ENCODE results near the gene NLGN4Y.

DNA sequence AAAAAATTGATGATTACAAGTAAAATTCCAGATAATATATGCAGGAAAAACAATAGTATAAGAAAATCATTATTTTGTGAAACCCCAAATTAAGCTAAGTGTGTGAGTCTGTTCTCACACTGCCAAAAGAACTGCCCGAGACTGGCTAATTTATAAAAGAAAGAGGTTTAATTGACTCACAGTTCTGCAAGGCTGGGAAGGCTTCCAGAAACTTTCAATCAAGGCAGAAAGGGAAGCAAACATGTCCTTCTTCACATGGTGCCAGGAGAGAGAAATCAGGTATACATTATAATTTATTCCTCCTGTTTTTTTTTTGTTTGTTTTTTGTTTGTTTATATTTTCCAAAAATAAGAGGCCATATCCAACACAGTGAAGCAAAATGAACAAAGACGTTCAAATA, 276.8 kb downstream of the NLGN4Y start:
- TF ChIP-seq, protein P1, sequence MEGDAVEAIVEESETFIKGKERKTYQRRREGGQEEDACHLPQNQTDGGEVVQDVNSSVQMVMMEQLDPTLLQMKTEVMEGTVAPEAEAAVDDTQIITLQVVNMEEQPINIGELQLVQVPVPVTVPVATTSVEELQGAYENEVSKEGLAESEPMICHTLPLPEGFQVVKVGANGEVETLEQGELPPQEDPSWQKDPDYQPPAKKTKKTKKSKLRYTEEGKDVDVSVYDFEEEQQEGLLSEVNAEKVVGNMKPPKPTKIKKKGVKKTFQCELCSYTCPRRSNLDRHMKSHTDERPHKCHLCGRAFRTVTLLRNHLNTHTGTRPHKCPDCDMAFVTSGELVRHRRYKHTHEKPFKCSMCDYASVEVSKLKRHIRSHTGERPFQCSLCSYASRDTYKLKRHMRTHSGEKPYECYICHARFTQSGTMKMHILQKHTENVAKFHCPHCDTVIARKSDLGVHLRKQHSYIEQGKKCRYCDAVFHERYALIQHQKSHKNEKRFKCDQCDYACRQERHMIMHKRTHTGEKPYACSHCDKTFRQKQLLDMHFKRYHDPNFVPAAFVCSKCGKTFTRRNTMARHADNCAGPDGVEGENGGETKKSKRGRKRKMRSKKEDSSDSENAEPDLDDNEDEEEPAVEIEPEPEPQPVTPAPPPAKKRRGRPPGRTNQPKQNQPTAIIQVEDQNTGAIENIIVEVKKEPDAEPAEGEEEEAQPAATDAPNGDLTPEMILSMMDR (IDR thresholded peaks at IDR 0.05), result no peak
- no peak for TF ChIP-seq SIN3A (IDR thresholded peaks at IDR 0.05; ENCODE audit: borderline replicate concordance, insufficient read depth, low read depth, low read length)
- TF ChIP-seq, protein P2, sequence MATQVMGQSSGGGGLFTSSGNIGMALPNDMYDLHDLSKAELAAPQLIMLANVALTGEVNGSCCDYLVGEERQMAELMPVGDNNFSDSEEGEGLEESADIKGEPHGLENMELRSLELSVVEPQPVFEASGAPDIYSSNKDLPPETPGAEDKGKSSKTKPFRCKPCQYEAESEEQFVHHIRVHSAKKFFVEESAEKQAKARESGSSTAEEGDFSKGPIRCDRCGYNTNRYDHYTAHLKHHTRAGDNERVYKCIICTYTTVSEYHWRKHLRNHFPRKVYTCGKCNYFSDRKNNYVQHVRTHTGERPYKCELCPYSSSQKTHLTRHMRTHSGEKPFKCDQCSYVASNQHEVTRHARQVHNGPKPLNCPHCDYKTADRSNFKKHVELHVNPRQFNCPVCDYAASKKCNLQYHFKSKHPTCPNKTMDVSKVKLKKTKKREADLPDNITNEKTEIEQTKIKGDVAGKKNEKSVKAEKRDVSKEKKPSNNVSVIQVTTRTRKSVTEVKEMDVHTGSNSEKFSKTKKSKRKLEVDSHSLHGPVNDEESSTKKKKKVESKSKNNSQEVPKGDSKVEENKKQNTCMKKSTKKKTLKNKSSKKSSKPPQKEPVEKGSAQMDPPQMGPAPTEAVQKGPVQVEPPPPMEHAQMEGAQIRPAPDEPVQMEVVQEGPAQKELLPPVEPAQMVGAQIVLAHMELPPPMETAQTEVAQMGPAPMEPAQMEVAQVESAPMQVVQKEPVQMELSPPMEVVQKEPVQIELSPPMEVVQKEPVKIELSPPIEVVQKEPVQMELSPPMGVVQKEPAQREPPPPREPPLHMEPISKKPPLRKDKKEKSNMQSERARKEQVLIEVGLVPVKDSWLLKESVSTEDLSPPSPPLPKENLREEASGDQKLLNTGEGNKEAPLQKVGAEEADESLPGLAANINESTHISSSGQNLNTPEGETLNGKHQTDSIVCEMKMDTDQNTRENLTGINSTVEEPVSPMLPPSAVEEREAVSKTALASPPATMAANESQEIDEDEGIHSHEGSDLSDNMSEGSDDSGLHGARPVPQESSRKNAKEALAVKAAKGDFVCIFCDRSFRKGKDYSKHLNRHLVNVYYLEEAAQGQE (IDR thresholded peaks at IDR 0.05; ENCODE audit: insufficient read depth in 1 of 2, low read depth in 2 of 2, low read length in 1 of 2), result no peak
